ENCODE measurements around the gene RPL35.

RPL35 gene

DNA sequence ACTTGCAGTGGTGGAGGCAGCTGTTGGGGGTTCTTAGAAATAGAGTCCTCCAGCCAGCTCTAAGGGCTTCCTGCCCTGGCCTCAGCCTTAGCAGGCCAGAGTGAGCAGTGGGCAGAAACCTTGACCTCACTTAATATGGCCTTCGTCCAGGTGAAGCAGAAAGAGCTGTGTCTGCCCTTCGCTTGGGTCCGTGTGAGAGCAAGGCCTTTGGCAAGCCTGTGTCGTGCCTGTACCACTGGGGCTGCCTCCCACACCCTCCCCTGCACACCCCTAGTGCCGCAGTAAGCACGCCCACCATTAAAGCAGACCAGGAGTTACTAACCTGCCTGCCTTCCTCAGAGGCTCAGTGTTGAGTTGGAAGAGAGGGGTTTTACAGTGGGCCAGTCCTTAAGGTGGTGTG is 13.7 kb upstream of the RPL35 start:
- no peak for DNase-seq

DNA sequence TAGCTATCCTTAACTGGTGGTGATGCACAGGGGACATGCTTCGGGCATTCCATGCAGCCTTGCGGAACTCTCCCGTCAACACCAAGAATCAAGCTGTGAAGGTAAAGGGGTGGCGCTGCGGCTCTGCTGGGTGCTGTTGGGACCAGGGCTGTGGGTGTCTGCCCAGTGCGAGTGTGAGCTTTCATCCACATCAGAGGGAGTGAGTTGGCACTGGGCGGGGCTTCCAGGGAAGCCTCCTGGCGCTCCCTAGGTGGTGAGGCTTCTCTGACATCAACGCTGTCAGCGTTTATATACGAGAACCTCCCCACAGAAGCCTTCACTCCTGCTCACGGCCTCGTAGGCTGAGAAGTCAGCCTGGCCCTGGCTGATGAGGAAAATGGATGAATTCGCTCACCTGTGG is 11.9 kb upstream of the RPL35 start:
- DNase-seq = no peak

DNA sequence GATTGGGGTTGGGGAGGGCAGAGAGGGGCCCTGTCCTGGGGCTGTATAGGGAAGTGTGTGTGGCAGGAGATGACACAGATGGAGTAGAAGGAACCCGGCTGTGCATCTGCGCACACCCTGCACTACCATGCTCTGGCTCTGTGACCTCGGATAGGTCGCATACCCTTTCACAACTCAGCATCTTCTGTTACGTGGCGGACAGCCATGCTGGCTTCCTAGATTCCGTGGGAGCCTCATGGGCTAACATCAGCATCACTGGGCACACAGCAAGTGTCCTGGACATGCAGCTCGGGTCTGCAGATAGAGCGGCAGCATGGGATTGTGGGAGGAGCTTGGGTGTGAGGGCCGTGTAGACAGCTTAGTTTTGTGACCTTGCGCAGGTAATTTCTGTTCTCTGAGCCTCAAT is 9.4 kb upstream of the RPL35 start:
- no peak for DNase-seq

DNA sequence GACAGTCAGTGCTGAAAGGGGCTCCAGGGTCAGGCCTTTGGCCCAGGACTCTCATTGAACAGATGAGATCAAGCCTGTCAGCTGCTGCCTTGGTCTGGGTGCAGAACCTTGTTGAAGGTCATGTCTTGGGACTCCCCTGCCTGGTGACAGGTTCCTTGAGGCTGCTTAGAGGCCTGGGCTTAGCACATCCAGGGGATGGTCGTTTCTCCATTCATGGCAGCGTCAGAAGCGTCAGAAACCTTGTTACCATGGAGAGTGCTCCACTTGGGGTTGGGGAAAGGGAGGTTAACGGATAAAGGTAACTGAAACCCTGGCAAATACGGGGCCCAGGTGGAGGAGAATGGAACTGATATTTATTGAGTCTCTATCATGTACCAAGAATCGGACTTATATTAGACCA is 9.0 kb upstream of the RPL35 start:
- DNase-seq = no peak

DNA sequence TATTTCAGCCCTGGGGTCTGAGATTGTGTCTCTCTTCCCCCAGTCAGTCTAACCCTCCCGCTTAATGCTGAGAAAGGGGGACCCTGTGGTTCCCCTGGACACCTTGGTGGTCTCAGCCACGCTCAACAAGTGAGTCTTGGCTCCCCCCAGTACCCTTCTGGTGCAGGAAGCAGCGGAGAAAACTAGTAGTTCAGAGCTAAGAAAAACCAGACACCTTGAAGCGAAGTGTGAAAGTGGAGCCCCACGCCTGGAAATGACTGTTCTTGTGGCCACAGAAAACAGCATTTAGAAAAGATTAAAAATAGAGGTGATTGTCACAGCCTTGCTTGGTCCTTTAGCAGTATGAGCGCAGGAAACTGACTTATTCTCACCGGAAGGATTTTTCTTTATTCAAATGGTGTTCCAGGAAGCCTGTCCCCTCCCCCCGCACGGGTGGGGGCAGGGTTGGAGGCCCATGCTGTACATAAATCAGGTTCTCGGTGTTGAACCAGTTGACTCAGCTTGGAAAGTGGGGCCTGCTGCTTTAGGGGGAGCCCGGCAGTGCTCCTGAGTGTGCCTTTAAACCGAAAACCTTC is 8.3 kb upstream of the RPL35 start:
- peak; percentile 90 for DNase-seq

DNA sequence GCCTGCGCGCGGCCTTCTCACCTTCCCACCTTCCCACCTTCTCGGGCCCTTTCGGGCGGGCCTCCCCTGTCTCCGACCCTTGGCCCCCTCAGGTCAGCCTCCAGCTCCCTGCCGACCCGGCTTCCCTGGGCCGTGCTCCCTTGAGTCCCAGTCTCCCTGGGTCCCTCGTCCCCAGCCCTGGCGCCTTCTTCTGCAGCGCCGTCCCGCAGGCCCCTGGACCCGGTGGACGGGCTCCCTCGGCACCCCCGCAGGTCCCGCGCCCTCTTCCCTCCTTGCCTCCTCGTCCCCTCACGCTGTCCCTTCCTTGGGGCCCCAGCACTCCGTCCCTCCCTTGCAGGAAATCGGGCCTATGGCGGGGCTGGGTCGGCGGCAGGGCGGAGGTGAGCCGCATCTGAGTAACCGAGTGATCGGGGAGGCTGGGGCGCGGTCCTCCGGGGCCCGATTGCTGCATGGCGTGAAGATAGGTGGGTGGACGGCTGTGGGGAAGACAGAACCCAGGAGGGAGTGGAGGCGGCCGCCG is 7.8 kb upstream of the RPL35 start:
- DNase-seq = peak; percentile 80

DNA sequence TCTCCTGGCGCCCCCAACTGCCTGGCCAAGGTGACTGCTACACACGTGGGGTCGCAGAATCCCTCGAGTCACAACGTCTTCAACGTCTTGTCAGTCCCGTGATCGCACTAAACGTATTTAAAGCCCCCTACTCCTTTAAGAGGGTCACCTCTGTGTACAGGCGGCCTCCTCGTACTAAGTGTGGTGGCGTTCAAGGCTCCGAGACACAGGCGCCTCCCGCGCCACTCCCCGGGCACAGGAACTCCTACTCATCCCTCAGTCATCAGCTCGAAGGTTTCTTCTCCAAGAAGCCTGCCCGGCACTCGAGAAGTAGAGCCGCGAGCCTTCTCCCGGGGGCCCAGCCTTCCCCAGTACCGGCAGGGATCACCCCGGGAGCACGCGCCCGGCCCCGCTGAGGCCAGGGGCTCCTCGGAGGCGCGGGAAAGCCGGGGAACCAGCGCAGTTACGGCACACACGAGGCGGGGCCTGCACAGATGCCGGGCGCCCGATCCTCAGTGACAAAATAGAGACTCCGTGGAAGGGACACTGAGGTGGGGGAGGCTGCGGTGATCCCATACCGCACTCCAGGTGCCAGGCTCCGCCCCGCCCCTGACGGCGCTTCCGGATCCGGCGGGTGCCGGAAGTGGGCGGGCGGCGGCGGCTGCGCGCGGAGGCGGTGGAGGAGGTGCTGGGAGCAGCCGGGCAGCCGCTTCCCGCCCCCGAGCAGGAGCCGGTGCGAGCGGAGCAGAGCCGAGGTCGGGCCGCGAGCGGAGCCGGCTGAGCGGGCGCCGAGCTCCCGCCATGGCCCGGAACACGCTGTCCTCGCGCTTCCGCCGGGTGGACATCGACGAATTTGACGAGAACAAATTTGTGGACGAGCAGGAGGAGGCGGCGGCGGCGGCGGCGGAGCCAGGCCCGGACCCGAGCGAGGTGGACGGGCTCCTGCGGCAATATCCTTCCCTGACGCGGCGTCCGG is 7.0 kb upstream of the RPL35 start:
- peak; percentile 97 for DNase-seq

DNA sequence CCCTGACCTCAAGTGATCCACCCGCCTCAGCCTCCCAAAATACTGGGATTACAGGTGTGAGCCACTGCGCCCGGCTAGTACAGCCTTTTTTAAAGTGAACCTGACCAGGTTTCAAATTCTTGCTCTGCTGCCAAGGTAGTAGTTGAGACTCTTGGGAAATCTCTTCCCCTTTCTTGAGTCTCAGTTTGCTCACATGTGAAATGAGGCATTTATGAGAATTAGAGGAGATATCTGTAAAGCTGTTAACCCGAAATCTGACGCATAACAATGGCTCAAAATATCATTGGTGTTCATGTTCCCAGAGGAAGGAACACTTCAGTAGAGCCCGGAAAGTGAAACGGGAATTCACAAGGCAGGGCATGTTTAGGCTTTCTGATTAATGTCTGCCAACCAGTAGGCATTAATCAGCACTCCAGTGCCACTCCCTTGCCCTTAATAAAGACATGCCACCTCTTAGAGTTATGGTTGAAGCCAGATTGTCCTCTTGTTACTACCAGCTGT is 1.7 kb upstream of the RPL35 start:
- no peak for DNase-seq

DNA sequence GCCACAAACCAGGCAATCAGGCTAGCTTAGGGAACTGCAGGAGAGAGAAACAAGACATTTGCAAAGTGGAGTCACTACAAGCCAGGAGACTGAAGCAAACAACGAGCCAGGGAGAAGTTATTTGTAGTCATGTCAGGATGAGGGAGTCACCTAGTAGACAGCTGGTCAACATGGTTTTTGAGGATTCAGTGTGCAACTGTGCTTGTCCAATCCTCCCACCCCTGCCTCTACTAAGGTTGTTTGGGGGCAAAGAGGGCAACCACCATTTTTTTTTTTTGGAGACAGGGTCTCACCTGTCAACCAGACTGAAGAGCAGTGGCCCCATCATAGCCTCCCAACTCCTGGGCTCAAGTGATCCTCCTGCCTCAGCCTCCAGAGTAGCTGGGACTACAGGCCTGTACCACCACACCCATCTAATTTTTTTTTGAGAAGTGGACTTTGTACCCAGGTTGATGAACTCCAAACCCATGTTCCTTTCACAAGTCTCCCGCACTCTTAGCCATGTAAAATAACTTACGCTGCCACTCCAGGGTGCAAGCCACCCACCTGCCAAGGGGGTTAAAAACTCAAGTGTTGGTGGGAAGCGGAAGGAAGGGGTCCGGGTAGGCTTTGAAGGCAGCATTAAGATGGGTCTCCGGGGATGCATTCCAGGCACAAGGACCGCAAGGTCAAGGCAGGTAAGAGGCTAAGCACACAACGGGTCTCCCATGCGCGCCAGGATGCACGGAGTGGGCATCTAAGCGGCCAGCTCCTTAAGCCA is 995 bp downstream of the RPL35 start:
- DNase-seq = no peak

DNA sequence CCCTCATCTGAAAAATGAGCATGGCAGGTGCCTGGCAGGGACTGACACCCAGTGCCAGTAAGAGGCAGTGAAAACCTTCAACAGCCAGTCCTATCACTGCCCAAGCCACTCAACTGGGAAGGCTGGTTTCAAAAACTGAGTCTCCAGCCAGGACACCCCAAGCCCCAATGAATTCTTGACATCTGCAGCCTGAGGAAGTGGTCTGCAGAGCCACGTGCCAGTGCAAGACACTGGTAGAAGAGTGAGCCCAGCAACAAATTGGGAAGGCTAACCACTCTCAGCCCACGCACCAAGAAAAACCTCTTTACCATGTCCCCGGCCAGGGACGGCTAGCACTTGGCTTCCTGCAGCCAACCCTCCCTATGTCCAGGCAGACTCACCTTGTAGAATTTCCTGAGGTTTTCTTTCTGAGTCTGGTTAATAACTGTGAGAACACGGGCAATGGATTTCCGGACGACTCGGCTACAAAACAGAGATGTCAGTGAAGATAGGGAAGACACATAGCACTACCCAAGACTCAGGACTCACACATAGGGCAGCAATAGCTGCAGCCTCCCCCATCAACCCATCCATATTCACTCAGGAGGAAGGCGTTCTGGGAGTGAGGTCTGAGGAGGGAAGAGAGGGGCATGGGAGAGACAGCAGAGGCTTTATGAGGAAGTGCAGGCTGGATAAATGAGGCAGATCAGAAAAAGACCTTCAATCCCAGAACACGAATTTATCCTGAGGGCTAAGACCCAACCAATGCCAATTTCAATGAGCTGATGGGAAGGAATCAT is 1.8 kb downstream of the RPL35 start:
- no peak for DNase-seq

DNA sequence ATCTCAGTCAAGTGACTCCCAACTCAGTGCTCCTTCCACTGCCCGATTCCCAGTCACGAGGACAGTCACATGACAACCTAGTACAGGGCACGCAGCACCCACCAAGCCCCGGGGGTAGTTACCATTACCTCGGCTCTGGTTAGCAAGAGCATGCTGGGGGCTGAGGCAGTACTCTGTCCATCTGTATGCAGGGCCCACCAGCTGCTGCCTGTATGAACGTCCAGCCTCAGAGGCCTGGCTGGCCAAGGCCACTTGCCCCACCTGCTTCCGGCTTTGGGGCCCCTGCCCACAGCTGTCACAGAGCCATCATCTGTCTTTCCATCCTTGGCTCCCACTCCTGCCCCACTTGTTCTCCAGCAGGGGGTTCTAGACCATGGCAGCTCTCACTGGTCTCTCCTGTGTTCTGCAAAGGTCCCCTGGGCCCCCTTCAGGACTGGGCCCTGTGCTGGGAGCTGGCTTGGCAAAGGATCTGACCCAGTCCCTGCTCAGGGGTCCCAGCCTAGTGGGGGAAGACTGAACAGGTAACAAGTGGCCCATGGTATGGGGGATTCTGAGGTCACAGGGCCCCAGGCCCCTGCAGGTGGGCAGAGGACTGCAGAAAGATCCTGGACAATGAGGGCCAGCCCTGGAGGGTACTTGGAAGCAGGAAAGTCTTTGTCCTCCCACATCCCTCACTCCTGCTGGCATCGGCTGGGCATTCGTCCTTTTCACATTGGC is 3.3 kb downstream of the RPL35 start:
- no peak for DNase-seq

DNA sequence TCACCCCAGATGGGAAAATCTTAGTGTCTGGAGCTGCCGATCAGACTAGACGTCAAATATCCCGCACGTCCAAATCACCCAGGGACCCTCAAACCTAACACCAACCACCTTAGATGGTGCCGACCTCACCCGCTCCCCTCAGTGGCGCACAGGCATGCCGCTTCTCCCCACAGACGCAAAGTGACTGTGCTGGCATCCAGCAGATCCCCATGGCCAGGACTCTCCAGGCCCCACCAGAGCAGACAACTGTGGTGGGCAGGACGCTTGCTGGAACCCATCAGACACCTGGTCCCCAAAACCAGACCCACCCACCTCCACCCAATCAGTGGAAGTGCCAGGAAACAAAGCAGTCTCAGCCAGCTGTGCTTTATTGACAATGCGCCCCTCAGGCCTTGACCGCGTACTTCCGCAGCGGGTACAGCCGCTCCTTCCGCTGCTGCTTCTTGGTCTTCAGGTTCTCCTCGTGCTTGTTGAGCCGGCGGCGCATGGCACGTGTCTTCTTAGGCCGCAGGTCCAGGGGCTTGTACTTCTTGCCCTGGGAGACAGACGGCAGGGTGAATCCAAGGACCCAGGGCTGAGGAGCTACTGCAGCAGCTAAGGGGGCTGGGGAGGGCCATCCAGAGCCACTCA is 4.1 kb downstream of the RPL35 start:
- peak; percentile 57 for DNase-seq

DNA sequence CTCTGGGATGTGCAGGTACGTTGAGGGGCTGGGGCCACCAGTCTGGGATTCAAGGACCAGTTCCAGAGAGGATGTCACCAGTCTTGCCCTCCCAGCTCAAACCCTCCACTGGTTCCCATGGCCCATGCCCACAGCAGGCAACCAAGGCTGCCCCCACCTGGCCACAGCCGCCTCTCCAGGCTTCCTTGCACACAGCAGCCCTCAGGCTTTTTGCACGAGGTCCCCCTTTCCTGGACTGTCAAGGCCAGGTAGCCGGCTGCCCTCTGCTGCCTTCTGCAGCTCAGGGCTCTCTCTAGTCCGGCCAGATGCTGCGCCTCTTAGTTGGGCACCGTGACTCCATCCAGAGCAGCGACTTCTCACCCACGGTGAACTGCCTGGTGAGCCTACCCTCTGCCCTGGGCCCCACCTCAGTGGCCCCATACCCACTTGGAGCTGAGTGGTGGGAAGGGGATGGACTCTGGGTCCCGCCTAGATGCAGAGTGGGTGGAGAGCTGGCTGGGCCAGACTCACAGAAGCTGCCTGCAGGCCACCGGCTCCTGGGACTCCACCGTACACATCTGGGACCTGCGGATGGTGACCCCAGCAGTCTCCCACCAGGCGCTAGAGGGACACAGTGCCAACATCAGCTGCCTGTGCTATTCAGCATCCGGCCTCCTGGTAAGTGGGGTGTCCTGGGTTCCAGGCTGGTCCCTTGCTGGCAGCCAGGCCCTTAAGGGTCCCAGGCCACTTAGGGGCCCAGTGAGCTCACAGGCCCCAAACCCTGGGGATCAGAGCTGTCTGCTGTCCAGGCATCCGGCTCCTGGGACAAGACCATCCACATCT is 5.6 kb downstream of the RPL35 start:
- DNase-seq = peak; percentile 78

DNA sequence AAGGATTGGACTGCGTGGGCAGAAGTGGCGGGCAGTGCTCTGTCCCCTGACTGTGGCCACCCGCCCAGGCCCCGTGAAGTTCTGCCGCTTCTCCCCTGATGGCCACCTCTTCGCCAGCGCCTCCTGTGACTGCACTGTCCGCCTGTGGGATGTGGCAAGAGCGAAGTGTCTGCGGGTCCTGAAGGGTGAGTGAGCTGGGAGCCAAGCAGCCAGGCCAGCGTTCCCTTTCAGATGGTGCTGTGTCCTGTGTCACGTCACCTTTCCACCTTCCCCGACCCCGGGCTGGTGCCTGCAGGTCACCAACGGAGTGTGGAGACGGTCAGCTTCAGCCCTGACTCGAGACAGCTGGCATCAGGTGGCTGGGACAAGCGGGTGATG is 6.2 kb downstream of the RPL35 start:
- DNase-seq = no peak

DNA sequence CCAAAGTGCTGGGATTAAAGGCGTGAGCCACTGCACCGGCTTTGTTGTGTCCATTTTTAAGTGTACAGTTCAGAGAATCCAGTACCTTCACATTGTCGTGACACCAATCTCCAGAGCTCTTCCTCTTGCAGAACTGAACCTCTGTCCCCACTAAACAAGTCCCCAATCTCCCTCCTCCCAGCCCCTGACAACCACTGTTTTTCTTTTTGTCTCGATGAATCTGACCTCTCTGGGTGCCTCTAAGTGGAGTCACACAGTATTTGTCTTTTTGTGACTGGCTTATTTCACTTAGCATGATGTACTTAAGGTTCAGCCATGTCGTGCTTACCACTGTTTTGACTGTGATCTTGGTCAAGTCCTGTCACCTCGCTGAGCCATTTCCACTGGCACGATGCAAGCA is 6.9 kb downstream of the RPL35 start:
- no peak for DNase-seq

DNA sequence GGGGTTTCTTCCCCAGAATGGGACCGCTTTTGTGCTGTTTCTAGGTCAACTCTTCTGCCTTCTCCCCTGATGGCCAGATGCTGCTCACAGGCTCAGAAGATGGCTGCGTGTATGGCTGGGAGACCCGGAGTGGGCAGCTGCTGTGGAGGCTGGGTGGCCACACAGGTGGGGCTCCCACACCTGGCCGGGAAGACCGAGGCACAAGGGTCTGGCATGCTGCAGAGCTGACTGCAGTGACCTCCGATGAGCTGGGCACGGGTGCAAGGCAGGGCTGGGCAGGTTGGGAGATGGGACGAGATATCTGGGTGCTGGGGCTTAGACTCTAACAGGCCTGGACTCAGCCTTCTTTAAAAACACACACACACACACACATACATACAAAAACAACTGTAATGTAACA is 7.6 kb downstream of the RPL35 start:
- no peak for DNase-seq

DNA sequence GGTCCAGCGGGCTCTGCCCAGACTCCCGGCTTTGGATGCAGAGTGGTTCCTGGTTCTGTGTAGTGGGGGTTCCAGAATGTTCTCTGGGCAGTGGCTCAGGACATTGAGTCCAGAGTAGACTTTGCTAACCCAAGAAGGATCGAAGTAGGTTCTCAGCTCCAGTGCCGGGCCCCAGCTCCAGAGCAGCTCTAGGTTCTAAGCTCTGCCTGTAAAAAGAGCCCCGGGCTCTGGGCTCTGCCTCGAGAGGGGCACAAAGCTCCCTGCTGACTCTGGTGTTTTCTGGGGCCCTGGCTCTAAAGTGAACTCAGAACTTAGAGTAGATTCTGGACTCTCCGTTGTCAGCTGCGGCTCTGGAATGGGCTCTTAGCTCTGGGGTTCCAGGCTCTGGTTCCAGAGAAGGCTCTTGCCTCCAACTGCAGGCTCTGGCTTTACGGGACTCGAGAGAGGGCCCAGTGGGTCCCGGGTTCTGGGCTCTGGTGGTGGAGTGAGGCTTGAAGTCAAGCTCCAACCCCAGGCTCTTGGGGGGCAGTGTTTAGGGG is 8.1 kb downstream of the RPL35 start:
- DNase-seq = no peak

DNA sequence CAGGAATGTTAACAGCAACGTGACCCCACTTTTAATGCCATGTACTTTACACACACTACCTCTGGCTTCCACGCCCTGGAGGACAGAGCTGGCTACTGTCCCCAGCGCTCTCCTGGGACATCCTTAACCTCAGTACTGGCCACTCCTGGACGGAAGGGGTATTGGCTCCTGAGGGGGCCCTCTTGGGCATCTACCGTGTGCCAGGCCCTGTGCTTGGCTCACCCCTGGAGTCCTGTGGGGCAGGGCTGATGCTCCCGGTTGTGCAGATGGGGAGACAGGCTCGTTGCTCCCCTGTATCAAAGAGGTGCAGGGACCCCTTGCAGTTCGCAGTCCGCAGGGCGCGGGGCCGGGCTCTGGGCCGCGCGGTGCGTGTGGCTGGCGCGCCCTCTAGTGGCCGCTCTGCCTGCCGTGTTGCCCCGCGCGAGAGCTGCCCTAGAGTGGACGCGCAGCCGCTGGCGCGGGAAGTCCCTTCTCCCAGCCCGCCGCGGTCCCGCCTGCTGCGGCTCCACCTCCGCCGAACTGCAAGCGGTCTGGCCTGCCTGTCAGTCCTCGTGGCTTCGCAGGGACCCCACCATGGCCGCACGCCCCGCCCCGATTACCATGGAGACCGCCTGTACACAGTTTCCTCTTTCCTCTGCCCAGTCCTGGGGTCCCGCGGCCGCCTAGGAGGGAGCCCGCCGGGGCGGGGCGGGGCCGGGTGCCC is 8.8 kb downstream of the RPL35 start, which contains the start of gene WDR38:
TSS of gene WDR38 (plus strand) at position 632 of the 703 bp plus-strand sequence. CDS start 72 bp downstream, outside the sequence.
- peak; percentile 94 for DNase-seq

DNA sequence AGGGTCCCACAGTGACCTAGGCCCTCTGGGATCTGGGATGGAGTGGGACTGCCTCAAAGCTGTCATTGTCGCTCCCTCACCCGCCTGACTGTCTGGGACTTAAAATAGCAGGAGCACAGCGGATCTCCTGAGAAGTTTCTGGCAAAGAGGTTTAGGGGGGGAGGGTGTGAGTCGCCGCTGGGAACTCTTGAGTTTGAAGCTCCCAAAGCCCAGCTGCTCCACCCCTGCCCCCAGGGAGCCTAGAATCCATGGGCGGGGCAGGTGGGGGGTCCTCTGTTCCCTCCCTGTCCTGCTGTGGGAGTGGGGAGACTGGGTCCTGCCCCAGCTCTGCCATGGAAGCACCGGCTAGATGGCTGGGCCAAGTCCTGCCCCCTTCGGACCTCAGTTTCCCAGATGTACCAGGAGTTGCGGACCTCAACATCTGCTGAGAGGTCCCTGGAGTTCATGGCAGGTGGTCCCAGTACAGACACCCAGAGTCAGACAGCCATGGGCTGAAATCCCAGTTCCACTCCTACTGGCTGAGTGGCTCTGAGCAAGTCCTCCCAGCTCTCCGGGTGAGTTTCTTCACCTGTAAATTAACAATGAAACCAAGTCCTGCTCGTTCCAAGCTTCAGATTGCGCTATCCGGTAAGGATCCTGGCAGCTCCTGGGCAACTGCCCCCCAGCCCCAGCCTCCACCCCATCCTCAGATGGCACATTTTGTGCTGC is 9.5 kb downstream of the RPL35 start:
- DNase-seq = no peak

Measured in activated CD8-positive, alpha-beta memory T cell treated with anti-CD3 and anti-CD28 coated beads, Interleukin-2, amount 50 U/mL, for 48 hours (primary cell).